ENCODE measurements around the gene PCBP1.
"Not testable (repeated sequence)": the region's sequence is repeated elsewhere in the genome, so short reads cannot be mapped to it uniquely, and the experiment has no call there.

The PCBP1 gene

DNA sequence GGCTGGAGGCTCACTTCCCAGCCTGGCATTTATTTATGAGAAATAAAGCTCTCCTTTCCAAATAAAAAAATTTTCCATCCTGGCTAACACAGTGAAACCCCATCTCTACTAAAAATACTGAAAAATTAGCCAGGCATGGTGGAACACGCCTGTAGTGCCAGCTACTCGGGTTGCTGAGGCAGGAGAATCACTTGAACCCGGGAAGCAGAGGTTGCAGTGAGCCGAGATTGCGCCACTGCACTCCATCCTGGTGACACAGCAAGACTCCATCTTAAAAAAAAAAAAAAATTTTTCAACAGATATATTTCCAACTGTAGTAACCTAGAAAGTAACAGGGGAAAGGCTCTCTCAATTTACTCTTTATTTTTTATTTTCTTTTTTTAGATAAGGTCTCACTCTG is 6.1 kb upstream of the PCBP1 start:
- no peak for DNase-seq (ENCODE audit: low read depth)

- DNase-seq (ENCODE audit: low read depth): no peak
Observed at GRCh38 chr2:70083344-70084156, 3.7 kb upstream of the PCBP1 start.

DNA sequence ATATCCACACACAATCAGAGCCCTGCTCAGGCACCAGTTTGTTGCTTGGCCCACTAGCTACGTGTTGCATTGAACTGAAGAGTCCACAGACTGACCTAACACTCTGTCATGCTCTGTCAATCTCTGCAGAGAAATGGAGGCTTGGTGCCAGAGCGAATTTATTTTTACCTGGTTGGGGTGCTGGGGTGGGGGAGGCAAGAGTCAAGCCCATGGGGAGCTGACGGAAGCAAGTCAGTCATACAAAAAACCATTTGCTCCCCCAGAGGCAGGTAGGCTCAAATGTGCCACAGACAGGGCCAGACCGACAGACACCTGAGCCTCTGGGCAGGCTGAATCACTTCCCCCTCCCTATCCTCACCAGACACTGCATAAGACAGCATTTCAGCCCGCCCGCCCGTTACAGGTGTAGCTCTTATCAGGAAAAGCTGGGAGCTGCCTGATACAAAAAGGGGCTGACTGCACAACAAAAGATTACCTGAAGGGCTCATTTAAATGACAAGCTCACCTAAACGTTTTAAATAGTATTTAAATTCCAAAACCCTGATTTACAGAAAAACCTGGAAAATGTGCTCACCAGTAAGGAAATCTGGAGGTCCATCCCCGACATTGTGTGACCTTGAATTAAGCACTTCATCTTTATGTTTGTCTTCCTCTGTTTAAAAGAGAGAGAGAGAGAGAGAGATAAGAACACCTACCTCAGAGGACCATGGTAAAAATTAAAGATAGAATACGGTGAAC is 2.1 kb upstream of the PCBP1 start:
- DNase-seq (ENCODE audit: low read depth): no peak

- DNase-seq (ENCODE audit: low read depth): no peak
Observed at GRCh38 chr2:70085711-70086277, 1.5 kb upstream of the PCBP1 start.

- no peak for DNase-seq (ENCODE audit: low read depth)
Observed at GRCh38 chr2:70086278-70086837, 919 bp upstream of the PCBP1 start.

DNA sequence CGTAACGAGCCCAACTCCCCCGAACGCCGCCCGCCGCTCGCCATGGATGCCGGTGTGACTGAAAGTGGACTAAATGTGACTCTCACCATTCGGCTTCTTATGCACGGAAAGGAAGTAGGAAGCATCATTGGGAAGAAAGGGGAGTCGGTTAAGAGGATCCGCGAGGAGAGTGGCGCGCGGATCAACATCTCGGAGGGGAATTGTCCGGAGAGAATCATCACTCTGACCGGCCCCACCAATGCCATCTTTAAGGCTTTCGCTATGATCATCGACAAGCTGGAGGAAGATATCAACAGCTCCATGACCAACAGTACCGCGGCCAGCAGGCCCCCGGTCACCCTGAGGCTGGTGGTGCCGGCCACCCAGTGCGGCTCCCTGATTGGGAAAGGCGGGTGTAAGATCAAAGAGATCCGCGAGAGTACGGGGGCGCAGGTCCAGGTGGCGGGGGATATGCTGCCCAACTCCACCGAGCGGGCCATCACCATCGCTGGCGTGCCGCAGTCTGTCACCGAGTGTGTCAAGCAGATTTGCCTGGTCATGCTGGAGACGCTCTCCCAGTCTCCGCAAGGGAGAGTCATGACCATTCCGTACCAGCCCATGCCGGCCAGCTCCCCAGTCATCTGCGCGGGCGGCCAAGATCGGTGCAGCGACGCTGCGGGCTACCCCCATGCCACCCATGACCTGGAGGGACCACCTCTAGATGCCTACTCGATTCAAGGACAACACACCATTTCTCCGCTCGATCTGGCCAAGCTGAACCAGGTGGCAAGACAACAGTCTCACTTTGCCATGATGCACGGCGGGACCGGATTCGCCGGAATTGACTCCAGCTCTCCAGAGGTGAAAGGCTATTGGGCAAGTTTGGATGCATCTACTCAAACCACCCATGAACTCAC is 673 bp downstream of the PCBP1 start:
- DNase-seq (ENCODE audit: low read depth): no peak

DNA sequence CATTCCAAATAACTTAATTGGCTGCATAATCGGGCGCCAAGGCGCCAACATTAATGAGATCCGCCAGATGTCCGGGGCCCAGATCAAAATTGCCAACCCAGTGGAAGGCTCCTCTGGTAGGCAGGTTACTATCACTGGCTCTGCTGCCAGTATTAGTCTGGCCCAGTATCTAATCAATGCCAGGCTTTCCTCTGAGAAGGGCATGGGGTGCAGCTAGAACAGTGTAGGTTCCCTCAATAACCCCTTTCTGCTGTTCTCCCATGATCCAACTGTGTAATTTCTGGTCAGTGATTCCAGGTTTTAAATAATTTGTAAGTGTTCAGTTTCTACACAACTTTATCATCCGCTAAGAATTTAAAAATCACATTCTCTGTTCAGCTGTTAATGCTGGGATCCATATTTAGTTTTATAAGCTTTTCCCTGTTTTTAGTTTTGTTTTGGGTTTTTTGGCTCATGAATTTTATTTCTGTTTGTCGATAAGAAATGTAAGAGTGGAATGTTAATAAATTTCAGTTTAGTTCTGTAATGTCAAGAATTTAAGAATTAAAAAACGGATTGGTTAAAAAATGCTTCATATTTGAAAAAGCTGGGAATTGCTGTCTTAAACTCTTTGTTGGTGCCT is 1.4 kb downstream of the PCBP1 start:
- DNase-seq (ENCODE audit: low read depth): no peak

- DNase-seq (ENCODE audit: low read depth): no peak
Observed at GRCh38 chr2:70089220-70089982, 2.1 kb downstream of the PCBP1 start.

DNA sequence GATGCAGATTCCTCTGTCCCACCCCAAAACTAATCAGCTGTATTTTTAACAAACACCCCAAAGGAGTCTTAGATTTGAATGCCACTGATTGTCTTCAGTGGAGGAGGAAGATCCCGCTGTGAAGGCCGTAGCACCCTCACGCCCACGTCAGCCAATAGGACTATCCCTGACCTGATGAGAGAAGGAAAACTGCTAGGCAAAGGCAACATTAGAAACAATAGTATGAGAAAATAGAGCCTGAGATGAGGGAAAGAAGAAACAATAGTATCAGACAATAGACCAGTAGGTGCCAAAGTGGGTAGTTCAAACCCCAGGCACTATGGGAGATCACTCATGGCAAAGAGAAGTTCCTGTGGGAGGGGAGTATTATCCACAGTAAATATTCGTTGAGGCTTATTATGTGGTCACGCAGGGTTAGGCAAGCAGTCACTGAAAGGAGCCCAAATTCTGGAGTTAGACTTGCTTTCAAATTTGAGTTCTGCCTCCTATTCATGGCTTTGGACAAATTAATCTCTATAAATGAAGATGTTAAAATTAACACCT is 2.8 kb downstream of the PCBP1 start:
- no peak for DNase-seq (ENCODE audit: low read depth)

DNA sequence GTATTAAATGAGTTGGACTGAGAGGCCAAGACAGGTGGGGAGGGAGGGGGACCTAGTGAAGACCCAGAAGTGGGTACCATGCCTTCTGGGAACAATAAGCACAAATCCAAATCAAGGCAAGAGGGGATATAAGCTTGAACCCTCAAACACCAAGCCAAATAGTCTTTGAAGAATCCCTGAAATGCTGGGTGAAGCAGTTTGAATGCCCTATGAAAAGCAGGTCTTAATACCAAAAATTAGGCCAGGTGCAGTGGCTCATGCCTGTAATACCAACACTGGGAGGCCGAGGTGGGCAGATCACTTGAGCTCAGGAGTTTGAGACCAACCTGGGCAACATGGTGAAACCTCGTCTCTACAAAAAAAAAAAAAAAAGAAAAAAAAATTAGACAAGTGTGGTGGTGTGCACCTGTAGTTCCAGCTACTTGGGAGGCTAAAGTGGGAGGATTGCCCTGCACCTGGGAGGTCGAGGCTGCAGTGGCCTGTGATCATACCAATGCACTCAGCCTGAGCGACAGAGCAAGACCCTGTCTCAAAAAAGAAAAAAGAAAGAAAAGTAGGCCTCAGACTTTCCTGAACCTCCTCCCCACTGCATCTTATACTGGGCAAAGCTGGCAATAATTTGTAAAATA is 3.5 kb downstream of the PCBP1 start:
- no peak for DNase-seq (ENCODE audit: low read depth)

DNA sequence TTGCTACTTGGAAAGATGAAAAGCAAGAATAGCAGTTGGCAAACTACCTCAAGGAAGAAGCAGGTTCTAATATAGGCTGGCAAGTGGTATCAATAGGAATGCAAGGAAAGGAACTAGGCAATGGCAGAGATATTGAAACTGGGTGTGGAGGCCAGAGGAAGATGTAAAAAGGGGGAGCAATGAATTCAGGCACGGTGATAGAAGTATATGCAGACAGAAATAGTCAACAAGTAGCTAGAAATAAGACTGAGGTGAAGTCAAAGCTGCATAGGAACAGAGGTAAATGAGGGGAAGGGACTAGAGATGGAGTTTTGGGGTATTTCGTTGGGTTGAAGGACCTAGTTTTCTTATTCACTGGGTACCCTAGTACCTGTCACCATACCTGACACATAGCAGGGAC is 4.1 kb downstream of the PCBP1 start:
- no peak for DNase-seq (ENCODE audit: low read depth)

DNA sequence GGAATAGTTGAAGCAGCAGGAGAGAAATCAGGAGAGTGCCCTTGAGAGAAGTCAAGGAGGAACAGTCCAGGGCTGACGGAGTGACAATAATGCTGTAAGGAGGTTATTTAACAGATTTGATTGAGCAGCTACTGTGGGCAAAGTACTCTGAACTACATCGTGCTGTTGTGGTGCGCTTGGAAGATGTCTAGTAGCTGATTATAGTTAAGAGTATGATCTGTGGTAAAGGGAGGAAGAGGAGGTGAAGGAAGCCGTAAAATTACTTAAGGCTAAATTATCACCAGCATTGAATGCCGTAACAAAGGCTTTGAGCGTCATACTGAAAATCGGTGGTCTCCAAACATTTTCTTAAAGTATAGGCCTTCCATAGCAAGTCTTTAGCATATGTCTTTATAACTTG is 4.5 kb downstream of the PCBP1 start:
- DNase-seq (ENCODE audit: low read depth): no peak

DNA sequence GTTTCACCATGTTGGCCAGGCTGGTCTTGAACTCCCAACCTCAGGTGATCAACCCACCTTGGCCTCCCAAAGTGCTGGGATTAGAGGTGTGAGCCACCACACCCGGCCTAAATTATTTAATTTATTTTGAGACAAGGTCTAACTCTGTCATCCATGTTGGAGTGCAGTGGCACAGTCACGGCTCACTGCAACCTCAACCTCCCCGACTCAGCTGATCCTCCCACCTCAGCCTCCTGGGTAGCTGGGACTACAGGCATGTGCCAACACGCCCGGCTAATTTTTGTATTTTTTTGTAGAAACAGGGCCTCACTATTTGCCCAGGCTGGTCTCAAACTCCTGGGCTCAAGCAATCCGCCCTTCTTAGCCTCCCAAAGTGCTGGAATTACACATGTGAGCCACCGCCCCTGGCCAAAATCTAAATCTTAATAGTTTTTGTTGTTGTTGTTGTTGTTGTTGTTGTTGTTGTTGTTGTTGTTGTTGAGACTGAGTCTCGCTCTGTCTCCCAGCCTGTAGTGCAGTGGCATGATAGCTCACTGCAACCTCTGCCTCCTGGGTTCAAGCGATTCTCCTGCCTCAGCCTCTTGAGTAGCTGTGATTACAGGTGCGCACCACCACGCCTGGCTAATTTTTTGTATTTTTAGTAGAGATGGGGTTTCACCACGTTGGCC is 5.4 kb downstream of the PCBP1 start:
- DNase-seq (ENCODE audit: low read depth): not testable (repeated sequence)

DNA sequence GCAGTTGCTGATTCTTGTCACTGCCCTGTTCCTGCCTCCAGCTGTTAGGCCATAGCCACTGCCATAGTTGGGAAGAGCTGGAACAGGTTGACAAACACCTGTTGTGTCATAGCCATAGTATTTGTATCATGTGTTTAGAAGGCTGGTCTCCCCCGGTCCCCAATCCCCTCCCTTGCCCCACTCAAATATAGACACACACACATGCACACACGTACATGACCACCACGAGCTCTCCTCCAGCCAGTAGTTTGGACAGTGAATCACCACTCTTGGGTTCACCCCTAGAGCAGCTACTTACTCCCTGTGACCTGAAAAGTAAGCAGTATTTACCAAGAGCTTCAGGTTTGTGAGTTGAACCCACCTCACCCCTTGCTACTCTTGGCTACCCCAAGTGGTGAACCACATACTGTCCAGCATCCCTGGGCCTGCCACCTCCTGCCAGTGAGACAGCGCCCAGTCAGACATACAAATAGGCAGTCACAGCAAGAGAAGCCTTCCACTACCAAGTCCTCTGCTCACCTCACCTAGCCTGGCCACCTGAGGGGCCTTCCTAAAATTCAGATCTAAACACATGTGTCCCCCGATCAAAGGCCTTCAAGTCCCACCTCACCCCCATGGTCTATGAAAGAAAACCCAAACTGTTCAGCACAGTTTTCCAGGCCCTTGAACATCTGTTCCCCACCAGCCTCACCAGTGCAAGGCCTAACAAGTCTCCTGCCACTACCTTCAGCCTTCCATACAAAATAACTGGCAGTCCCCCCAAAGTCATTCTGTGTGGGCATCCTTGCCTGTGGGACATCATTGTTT is 7.1 kb downstream of the PCBP1 start:
- no peak for DNase-seq (ENCODE audit: low read depth)

- DNase-seq (ENCODE audit: low read depth): no peak
Observed at GRCh38 chr2:70094978-70095719, 7.9 kb downstream of the PCBP1 start.

- no peak for DNase-seq (ENCODE audit: low read depth)
Observed at GRCh38 chr2:70095720-70096670, 8.7 kb downstream of the PCBP1 start.

DNA sequence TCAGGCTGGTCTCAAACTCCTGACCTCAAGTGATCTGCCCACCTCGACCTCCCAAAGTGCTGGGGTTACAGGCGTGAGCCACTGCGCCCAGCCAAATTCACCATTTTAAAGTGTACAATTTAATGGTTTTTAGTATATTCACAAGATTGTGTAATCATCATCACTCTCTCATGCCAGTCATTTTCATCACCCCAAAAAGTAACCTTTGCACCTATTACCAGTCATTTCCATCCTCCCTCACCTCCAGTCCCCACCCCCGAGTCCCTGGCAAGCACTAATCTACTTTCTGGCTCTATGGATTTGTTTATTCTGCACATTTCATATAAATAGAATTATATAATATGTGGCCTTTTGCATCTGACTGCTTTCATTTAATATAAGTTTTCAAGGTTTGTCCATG is 10.8 kb downstream of the PCBP1 start:
- no peak for DNase-seq (ENCODE audit: low read depth)
